Lower lobe of right lung (tissue), 2 donors: ENCODE data around the gene SCAF11. TPM values are rescaled to one million over a fixed set of nuclear protein-coding genes. Genes with fewer than 3 reads are reported as not detected.

ENCODE experiments used
- ATAC-seq, 2 donors: fragments of 200-7000 bp; cut with Tn5 transposase; one replicate each; pipeline ENCODE4 v1.9.1; 2020 to 2022; ENCODE audit warnings: mild to moderate bottlenecking in 2 of 2, moderate library complexity in 2 of 2
- DNase-seq: peaks from one replicate; pipeline ENCODE4 v3.0.0-alpha.2; 2020
- H3K27ac ChIP-seq: fragments of 200-600 bp; one replicate; pipeline ENCODE4 v1.8.0; 2022
- H3K27me3 ChIP-seq: fragments of 200-600 bp; one replicate; pipeline ENCODE4 v1.8.0; 2022; ENCODE audit warnings: low read depth
- H3K36me3 ChIP-seq: fragments of 200-600 bp; one replicate; pipeline ENCODE4 v1.8.0; 2022; ENCODE audit warnings: mild to moderate bottlenecking
- H3K4me1 ChIP-seq: fragments of 200-600 bp; one replicate; pipeline ENCODE4 v1.8.0; 2022
- H3K4me3 ChIP-seq: fragments of 200-600 bp; one replicate; pipeline ENCODE4 v1.8.0; 2022; ENCODE audit warnings: mild to moderate bottlenecking
- H3K9me3 ChIP-seq: fragments of 200-600 bp; one replicate; pipeline ENCODE4 v1.8.0; 2022
- intact Hi-C: fragments of 100-400 bp; cut with DNase I; formaldehyde crosslinking; loops from one replicate; pipeline ENCODE4 v1.11.0; 2022
- total RNA-seq: library from RNA; stranded (reverse); fragmentation: NEBNext Ultra II Directional; extraction: Animal tissue kit (Norgen Biotek cat#: 25700); gene quantifications from one replicate; pipeline ENCODE4 v1.2.1, GENCODE V29; 2021
- TF ChIP-seq, protein P1 (sequence below): fragments of 200-600 bp; IDR thresholded peaks from one replicate; pipeline ENCODE4 v1.8.0; 2022; ENCODE audit warnings: antibody characterized with exemption, mild to moderate bottlenecking
- donor health status: DM: no; HTN: yes; CAD: no; lungs with severe emphysema.

The SCAF11 gene
- total RNA-seq, 1 donor from 2014 or later: 129 TPM

DNA sequence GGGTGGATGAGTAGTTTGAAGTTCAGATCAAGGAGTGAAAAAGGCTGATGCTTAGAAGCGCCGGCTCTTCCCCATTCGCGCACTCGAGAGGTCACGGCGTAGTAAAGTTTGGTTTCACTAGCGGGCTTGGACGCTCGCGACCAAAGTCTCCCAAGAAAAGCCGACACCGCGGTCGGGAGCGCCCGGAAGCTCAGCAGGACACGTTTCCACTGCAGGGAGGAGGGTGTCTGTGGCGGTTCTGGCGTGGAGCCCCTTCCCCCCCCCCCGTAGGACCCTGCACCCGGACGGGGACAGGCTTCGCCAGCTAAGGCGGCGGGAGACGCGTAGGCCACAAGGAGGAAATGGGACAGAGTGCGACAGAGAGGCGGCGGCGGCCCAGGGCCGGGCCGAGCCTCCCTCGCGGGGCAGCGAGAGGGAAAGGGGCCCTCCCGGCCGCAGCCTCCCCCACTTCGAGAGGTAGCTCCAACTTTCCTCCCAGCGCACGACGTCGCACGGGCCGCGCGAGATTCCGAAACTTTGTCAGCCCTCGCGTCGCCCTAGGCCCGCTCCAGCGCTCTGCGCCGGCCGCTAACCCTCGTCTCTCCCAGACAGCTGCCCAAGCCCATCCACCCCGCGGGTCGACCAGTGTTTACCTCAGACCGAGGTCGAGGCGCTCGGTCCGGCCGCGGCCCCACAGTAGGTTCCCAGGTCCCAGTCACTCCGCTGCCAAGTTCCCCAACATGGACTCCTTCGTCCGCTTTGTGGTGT, 480 bp downstream of the SCAF11 start:
- peak; percentile 82 for DNase-seq
- no peaks in the 10 kb centered on the region for H3K9me3 ChIP-seq

GRCh38 chr12:45989287-45989686, 1.1 kb downstream of the SCAF11 start:
- TF ChIP-seq, protein P1, sequence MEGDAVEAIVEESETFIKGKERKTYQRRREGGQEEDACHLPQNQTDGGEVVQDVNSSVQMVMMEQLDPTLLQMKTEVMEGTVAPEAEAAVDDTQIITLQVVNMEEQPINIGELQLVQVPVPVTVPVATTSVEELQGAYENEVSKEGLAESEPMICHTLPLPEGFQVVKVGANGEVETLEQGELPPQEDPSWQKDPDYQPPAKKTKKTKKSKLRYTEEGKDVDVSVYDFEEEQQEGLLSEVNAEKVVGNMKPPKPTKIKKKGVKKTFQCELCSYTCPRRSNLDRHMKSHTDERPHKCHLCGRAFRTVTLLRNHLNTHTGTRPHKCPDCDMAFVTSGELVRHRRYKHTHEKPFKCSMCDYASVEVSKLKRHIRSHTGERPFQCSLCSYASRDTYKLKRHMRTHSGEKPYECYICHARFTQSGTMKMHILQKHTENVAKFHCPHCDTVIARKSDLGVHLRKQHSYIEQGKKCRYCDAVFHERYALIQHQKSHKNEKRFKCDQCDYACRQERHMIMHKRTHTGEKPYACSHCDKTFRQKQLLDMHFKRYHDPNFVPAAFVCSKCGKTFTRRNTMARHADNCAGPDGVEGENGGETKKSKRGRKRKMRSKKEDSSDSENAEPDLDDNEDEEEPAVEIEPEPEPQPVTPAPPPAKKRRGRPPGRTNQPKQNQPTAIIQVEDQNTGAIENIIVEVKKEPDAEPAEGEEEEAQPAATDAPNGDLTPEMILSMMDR: no peak
- intact Hi-C loops: no loop called here
- DNase-seq: no peak
- ATAC-seq: no peak
- Histone ChIP-seq H3K27ac (peak overlapping the region; percentile 100), H3K4me1 (peaks cover 56% of the 10 kb centered on the region), H3K4me3 (peak overlapping the region; percentile 86), H3K9me3 (no peaks in the 10 kb centered on the region), H3K36me3 (no peaks in the 10 kb centered on the region), H3K27me3 (no peaks in the 10 kb centered on the region)

More for the DNA sequence above, 480 bp downstream of the SCAF11 start:
- intact Hi-C loops: no loop called here
- peaks cover 50% of the 10 kb centered on the region for H3K4me1 ChIP-seq
- peak; percentile 56 to 57 for ATAC-seq
- H3K36me3 ChIP-seq: no peaks in the 10 kb centered on the region
- H3K27ac ChIP-seq: peak overlapping the region; percentile 100
- TF ChIP-seq, protein P1: no peak
- no peaks in the 10 kb centered on the region for H3K27me3 ChIP-seq
- peak overlapping the region; percentile 86 for H3K4me3 ChIP-seq

- intact Hi-C loops: no loop called here
- no peak for ATAC-seq
- Histone ChIP-seq H3K27me3 (no peaks in the 10 kb centered on the region), H3K36me3 (no peaks in the 10 kb centered on the region), H3K27ac (peak overlapping the region; percentile 100), H3K4me3 (peak overlapping the region; percentile 86), H3K9me3 (no peaks in the 10 kb centered on the region), H3K4me1 (peaks cover 63% of the 10 kb centered on the region)
- TF ChIP-seq, protein P1: no peak
- DNase-seq: no peak
These were observed 2.1 kb downstream of the SCAF11 start for GRCh38 chr12:45988264-45988663.

GRCh38 chr12:45987340-45987727, 3.0 kb downstream of the SCAF11 start:
- DNase-seq: no peak
- H3K27me3 ChIP-seq: no peaks in the 10 kb centered on the region
- H3K4me1 ChIP-seq: peaks cover 67% of the 10 kb centered on the region
- intact Hi-C loops: no loop called here
- no peaks in the 10 kb centered on the region for H3K9me3 ChIP-seq
- H3K36me3 ChIP-seq: no peaks in the 10 kb centered on the region
- TF ChIP-seq, protein P1: no peak
- H3K4me3 ChIP-seq: no peak overlapping the region
- no peak overlapping the region for H3K27ac ChIP-seq
- no peak for ATAC-seq

DNA sequence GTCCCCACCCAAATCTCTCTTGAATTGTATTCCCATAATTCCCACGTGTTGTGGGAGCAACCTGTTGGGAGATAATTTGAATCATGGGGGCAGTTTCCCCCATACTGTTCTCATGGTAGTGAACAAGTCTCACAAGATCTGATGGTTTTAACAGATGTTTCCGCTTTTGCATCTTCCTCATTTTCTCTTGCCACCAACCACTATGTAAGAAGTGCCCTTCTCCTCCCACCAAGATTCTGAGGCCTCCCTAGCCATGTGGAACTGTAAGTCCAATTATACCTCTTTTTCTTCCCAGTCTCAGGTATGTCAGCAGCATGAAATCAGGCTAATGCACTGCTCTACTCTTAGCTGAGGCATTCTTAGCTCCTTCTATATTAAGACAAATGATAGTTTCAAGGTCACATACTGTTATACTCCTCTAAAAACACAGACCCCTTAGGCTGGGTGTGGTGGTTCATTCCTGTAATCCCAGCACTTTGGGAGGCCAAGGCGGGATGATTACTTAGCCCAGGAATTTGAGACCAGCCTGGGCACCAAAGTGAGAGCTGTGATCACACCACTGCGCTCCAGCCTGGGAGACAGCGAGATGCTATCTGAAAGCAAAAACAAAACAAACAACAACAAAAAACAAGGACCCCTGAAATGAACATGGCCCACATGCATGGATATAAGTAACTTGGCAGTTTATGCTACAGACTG, 3.6 kb downstream of the SCAF11 start:
- Histone ChIP-seq H3K27me3 (no peaks in the 10 kb centered on the region), H3K27ac (no peak overlapping the region), H3K4me1 (peaks cover 68% of the 10 kb centered on the region), H3K4me3 (no peak overlapping the region), H3K36me3 (no peaks in the 10 kb centered on the region), H3K9me3 (no peaks in the 10 kb centered on the region)
- DNase-seq: no peak
- intact Hi-C loops: no loop called here
- TF ChIP-seq, protein P1: no peak
- ATAC-seq: no peak
